HepG2 (cell line): ENCODE results near the gene PTPN2. TPM values are rescaled to one million over a fixed set of nuclear protein-coding genes. Genes with fewer than 3 reads are reported as not detected.

Experiments
- ATAC-seq: fragments of 200-7000 bp; cut with Tn5 transposase; 3 replicates; pipeline ENCODE4 v1.9.1; 2020; ENCODE audit warnings: mild to moderate bottlenecking, moderate library complexity
- BruUV-seq: library from RNA; stranded (reverse); fragments of 400-500 nt; replicated peaks from 2 replicates; lab custom pipeline; 2021; lab: Mats Ljungman, UMichigan
- CTCF ChIA-PET: fragments of 300-600 bp; formaldehyde crosslinking; extraction: SDS; loops from one replicate; lab custom pipeline; 2021; ENCODE audit warnings: low total read pairs, inconsistent platforms, low intra/inter-chr PET ratio; lab: Yijun Ruan, JAX
- POLR2A ChIA-PET: fragments of 350-600 bp; sonication (Branson Sonifier 250); formaldehyde crosslinking; loops from one replicate; lab custom pipeline; 2020; ENCODE audit warnings: antibody characterized with exemption, inconsistent platforms; lab: Yijun Ruan, JAX
- DNase-seq: peaks from one replicate; pipeline ENCODE4 v3.0.0-alpha.2; 2015; ENCODE audit warnings: low spot score
- FAIRE-seq: peaks from 3 replicates; lab custom pipeline; 2011; peaks lifted over from hg19 to GRCh38; lab: Jason Lieb, UNC
- H2AFZ ChIP-seq: one replicate; pipeline ENCODE4 v1.6.1; 2011; ENCODE audit warnings: low read length, inconsistent platforms
- H3K27ac ChIP-seq: fragments of 300-600 bp; 3 replicates; pipeline ENCODE4 v1.8.0; 2011; ENCODE audit warnings: mixed run types, mild to moderate bottlenecking, mixed read lengths, low read length, inconsistent platforms; ENCODE audit not compliant: insufficient read depth; ENCODE audit errors: extremely low read length
- H3K27me3 ChIP-seq, 2 experiments: fragments of 200-600 bp in 1 of 2; 2 replicates in 1 of 2; 3 replicates in 1 of 2; pipeline versions ENCODE4 v1.6.0 to v1.8.0; 2011; ENCODE audit warnings: low read length in 2 of 2, mild to moderate bottlenecking in 2 of 2, moderate library complexity in 2 of 2, inconsistent platforms in 1 of 2; ENCODE audit not compliant: insufficient read depth in 2 of 2, control insufficient read depth in 1 of 2
- H3K36me3 ChIP-seq, 2 experiments: fragments of 200-600 bp in 1 of 2; replicated peaks in 1 of 2; 2 replicates in 1 of 2; 3 replicates in 1 of 2; pipeline versions ENCODE4 v1.5.1 to v1.8.0; 2011; ENCODE audit warnings: low read length in 2 of 2, inconsistent platforms in 1 of 2; ENCODE audit not compliant: insufficient read depth in 2 of 2, control insufficient read depth in 1 of 2
- H3K4me1 ChIP-seq: 2 replicates; pipeline ENCODE4 v1.5.1; 2012; ENCODE audit warnings: low read length, inconsistent platforms; ENCODE audit not compliant: insufficient read depth
- H3K4me2 ChIP-seq: 2 replicates; pipeline ENCODE4 v1.6.0; 2011; ENCODE audit warnings: low read depth, low read length, inconsistent platforms
- H3K4me3 ChIP-seq, 3 experiments: fragments of 200-600 bp in 1 of 3; sonication (generic), shearing (Covaris generic) in 1 of 3; replicated peaks in 1 of 3; 2 replicates each; pipeline ENCODE4 v1.5.1; 2011 to 2016; ENCODE audit warnings: low read length in 3 of 3, inconsistent platforms in 2 of 3, low read depth in 2 of 3, mild to moderate bottlenecking in 2 of 3, control low read depth in 1 of 3, mixed read lengths in 1 of 3; ENCODE audit not compliant: insufficient read depth in 1 of 3
- H3K79me2 ChIP-seq: one replicate; pipeline ENCODE4 v1.6.1; 2011; ENCODE audit warnings: low read length, inconsistent platforms; ENCODE audit not compliant: insufficient read depth
- H3K9ac ChIP-seq: 2 replicates; pipeline ENCODE4 v1.6.0; 2011; ENCODE audit warnings: mild to moderate bottlenecking, low read depth, low read length, inconsistent platforms; ENCODE audit not compliant: insufficient read depth
- H3K9me3 ChIP-seq: 2 replicates; pipeline ENCODE4 v1.5.1; 2012; ENCODE audit warnings: mild to moderate bottlenecking, low read length
- H4K20me1 ChIP-seq: 2 replicates; pipeline ENCODE4 v1.6.0; 2011; ENCODE audit warnings: inconsistent platforms, mild to moderate bottlenecking, low read length, moderate library complexity; ENCODE audit not compliant: insufficient read depth
- BHLHE40 ChIP-seq: IDR thresholded peaks from 2 replicates; pipeline ENCODE4 v1.6.1; 2011; ENCODE audit warnings: low read length, improper control_type of control experiment
- FOXC1 ChIP-seq: sonication (generic); formaldehyde crosslinking; IDR thresholded peaks from 2 replicates; pipeline ENCODE4 v1.8.0; 2022; ENCODE audit warnings: mild to moderate bottlenecking, missing genetic modification reagents, borderline replicate concordance
- HNRNPH1 ChIP-seq: fragments of 200-400 bp; formaldehyde crosslinking; optimal IDR thresholded peaks from 2 replicates; pipeline ENCODE3; 2017; ENCODE audit warnings: mild to moderate bottlenecking, low read depth, low read length
- WGBS: methylation state at CpG from one replicate; pipeline ENCODE4 v1.1.6; 2017; ENCODE audit warnings: low lambda C conversion rate; 5-methylcytosine and 5-hydroxymethylcytosine counted together
- in situ Hi-C: cut with HindIII; loops from 2 replicates; pipeline ENCODE4 v1.10.0; 2017; ENCODE audit warnings: low pct_unique_long_range_greater_than_20kb; ENCODE audit not compliant: extremely low pct_ligation_motif_present
- intact Hi-C: fragments of 100-400 bp; cut with micrococcal nuclease; formaldehyde crosslinking; loops from one replicate; pipeline ENCODE4 v1.10.0; 2022; ENCODE audit not compliant: unreplicated experiment
- polyA plus RNA-seq, 8 experiments: library from polyadenylated mRNA; depleted of rRNA in 3 of 8; stranded (reverse) in 7 of 8; unstranded in 1 of 8; fragments of >200 nt; fragmentation: Illumina TruSeq in 4 of 8; extraction: Trizol in 4 of 8; gene quantifications; 2 replicates each; pipeline versions ENCODE4 v1.2.1 to v1.2.3, GENCODE V29; 2011 to 2016; ENCODE audit warnings: low read depth in 4 of 8, missing spikeins in 1 of 8, mixed read lengths in 1 of 8; ENCODE audit not compliant: insufficient read depth in 1 of 8
- total RNA-seq, 5 experiments: library from RNA; depleted of rRNA; stranded (reverse); fragments of >200 nt; fragmentation: Illumina TruSeq; extraction: Trizol; gene quantifications; 2 replicates each; pipeline ENCODE4 v1.2.3, GENCODE V29; 2016; ENCODE audit warnings: low read depth in 1 of 5
- TF ChIP-seq, protein P1 (sequence below): sonication (generic); formaldehyde crosslinking; IDR thresholded peaks from 2 replicates; pipeline ENCODE4 v1.5.0; 2020; ENCODE audit warnings: mild to moderate bottlenecking, missing genetic modification reagents
- TF ChIP-seq, protein P2 (sequence below): sonication (generic); formaldehyde crosslinking; IDR thresholded peaks from 2 replicates; pipeline ENCODE4 v1.5.1; 2020; ENCODE audit warnings: missing genetic modification reagents, mild to moderate bottlenecking, borderline replicate concordance
- TF ChIP-seq, protein P3 (sequence below): sonication (generic); formaldehyde crosslinking; IDR thresholded peaks from 2 replicates; pipeline ENCODE4 v1.8.1; 2023; ENCODE audit warnings: missing genetic modification reagents, mild to moderate bottlenecking, borderline replicate concordance
- TF ChIP-seq, protein P4 (sequence below): sonication (generic); formaldehyde crosslinking; IDR thresholded peaks from 2 replicates; pipeline ENCODE4 v1.8.1; 2023; ENCODE audit warnings: missing genetic modification reagents, inconsistent platforms, borderline replicate concordance
- TF ChIP-seq, protein P5 (sequence below): sonication (generic); formaldehyde crosslinking; IDR thresholded peaks from 2 replicates; pipeline ENCODE4 v1.5.0; 2020; ENCODE audit warnings: mild to moderate bottlenecking, missing genetic modification reagents, borderline replicate concordance

Gene PTPN2
- total and polyA plus RNA-seq, 2 of the 13 experiments (the other 11 are each of a cell fraction or from before 2014, with no cell fraction given) = 24.9 to 41.5 TPM

DNA sequence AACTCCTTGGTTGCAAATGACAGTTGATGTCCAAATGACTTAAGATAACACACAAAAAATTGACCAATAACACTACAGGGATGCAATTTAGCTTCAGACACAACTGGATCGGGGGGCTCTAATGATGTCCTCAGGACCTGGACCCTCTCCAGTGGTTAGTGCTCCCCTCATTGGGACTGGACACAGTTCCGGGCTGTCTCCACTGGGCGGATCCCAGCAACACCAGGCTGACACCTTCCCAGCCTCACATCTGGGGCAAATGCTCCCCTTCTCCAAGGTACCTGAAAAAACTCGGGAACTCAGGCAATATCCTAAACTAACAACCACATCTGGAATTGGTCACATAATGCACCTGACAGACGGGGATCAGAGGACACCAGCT lies 132.5 kb downstream of the PTPN2 start:
- ChIA-PET POLR2A (interaction anchor here (2.6 kb wide), 1 partner anchor 21 kb away, joined by 13 read pairs; no protein-coding TSS in a partner anchor), CTCF (no interaction called here)
- DNase-seq (no peak), FAIRE-seq (no peak), ATAC-seq (peak; percentile 41; the same call in 2 of the 3 replicates)
- Histone ChIP-seq H4K20me1 (no peaks in the 10 kb centered on the region), H3K36me3 (no peaks in the 10 kb centered on the region), H3K9ac (no peak overlapping the region), H3K9me3 (no peaks in the 10 kb centered on the region), H3K27ac (no peak overlapping the region), H3K4me2 (no peak overlapping the region), H2AFZ (no peak overlapping the region), H3K27me3 (no peaks in the 10 kb centered on the region), H3K4me3 (no peak overlapping the region), H3K4me1 (peaks cover 14% of the 10 kb centered on the region), H3K79me2 (no peaks in the 10 kb centered on the region)
- in situ Hi-C loops (no loop called here), intact Hi-C loops (no loop called here)
- no TSS peak for BruUV-seq
- TF ChIP-seq BHLHE40 (no peak), FOXC1 (no peak), HNRNPH1 (no peak)
- TF ChIP-seq, protein P1, sequence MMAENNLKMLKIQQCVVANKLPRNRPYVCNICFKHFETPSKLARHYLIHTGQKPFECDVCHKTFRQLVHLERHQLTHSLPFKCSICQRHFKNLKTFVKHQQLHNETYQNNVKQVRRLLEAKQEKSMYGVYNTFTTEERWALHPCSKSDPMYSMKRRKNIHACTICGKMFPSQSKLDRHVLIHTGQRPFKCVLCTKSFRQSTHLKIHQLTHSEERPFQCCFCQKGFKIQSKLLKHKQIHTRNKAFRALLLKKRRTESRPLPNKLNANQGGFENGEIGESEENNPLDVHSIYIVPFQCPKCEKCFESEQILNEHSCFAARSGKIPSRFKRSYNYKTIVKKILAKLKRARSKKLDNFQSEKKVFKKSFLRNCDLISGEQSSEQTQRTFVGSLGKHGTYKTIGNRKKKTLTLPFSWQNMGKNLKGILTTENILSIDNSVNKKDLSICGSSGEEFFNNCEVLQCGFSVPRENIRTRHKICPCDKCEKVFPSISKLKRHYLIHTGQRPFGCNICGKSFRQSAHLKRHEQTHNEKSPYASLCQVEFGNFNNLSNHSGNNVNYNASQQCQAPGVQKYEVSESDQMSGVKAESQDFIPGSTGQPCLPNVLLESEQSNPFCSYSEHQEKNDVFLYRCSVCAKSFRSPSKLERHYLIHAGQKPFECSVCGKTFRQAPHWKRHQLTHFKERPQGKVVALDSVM (CRISPR knock-in tag) = no peak
- TF ChIP-seq, protein P2, sequence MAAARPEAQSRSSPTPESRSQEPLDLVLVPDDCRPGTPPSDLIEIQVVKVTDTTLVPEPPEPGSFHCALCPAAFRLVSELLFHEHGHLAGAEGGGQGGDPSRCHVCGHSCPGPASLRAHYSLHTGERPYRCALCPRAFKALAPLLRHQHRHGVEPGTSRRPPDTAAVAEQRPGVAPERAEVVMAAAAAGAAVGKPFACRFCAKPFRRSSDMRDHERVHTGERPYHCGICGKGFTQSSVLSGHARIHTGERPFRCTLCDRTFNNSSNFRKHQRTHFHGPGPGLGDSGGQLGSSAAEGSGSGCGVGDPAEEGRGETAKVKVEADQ (CRISPR knock-in tag) = no peak
- TF ChIP-seq, protein P3, sequence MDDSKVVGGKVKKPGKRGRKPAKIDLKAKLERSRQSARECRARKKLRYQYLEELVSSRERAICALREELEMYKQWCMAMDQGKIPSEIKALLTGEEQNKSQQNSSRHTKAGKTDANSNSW (CRISPR knock-in tag) = no peak
- TF ChIP-seq, protein P4, sequence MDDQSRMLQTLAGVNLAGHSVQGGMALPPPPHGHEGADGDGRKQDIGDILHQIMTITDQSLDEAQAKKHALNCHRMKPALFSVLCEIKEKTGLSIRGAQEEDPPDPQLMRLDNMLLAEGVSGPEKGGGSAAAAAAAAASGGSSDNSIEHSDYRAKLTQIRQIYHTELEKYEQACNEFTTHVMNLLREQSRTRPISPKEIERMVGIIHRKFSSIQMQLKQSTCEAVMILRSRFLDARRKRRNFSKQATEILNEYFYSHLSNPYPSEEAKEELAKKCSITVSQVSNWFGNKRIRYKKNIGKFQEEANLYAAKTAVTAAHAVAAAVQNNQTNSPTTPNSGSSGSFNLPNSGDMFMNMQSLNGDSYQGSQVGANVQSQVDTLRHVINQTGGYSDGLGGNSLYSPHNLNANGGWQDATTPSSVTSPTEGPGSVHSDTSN (CRISPR knock-in tag) = no peak
- TF ChIP-seq, protein P5, sequence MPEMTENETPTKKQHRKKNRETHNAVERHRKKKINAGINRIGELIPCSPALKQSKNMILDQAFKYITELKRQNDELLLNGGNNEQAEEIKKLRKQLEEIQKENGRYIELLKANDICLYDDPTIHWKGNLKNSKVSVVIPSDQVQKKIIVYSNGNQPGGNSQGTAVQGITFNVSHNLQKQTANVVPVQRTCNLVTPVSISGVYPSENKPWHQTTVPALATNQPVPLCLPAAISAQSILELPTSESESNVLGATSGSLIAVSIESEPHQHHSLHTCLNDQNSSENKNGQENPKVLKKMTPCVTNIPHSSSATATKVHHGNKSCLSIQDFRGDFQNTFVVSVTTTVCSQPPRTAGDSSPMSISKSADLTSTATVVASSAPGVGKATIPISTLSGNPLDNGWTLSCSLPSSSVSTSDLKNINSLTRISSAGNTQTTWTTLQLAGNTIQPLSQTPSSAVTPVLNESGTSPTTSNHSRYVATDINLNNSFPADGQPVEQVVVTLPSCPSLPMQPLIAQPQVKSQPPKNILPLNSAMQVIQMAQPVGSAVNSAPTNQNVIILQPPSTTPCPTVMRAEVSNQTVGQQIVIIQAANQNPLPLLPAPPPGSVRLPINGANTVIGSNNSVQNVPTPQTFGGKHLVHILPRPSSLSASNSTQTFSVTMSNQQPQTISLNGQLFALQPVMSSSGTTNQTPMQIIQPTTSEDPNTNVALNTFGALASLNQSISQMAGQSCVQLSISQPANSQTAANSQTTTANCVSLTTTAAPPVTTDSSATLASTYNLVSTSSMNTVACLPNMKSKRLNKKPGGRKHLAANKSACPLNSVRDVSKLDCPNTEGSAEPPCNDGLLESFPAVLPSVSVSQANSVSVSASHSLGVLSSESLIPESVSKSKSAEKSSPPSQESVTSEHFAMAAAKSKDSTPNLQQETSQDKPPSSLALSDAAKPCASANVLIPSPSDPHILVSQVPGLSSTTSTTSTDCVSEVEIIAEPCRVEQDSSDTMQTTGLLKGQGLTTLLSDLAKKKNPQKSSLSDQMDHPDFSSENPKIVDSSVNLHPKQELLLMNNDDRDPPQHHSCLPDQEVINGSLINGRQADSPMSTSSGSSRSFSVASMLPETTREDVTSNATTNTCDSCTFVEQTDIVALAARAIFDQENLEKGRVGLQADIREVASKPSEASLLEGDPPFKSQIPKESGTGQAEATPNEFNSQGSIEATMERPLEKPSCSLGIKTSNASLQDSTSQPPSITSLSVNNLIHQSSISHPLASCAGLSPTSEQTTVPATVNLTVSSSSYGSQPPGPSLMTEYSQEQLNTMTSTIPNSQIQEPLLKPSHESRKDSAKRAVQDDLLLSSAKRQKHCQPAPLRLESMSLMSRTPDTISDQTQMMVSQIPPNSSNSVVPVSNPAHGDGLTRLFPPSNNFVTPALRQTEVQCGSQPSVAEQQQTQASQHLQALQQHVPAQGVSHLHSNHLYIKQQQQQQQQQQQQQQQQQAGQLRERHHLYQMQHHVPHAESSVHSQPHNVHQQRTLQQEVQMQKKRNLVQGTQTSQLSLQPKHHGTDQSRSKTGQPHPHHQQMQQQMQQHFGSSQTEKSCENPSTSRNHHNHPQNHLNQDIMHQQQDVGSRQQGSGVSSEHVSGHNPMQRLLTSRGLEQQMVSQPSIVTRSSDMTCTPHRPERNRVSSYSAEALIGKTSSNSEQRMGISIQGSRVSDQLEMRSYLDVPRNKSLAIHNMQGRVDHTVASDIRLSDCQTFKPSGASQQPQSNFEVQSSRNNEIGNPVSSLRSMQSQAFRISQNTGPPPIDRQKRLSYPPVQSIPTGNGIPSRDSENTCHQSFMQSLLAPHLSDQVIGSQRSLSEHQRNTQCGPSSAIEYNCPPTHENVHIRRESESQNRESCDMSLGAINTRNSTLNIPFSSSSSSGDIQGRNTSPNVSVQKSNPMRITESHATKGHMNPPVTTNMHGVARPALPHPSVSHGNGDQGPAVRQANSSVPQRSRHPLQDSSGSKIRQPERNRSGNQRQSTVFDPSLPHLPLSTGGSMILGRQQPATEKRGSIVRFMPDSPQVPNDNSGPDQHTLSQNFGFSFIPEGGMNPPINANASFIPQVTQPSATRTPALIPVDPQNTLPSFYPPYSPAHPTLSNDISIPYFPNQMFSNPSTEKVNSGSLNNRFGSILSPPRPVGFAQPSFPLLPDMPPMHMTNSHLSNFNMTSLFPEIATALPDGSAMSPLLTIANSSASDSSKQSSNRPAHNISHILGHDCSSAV (CRISPR knock-in tag) = no peak
- 85% methylated on average over 2 of the region's 5 CpGs for WGBS
